ENCODE measurements around the gene FTO.

DNA sequence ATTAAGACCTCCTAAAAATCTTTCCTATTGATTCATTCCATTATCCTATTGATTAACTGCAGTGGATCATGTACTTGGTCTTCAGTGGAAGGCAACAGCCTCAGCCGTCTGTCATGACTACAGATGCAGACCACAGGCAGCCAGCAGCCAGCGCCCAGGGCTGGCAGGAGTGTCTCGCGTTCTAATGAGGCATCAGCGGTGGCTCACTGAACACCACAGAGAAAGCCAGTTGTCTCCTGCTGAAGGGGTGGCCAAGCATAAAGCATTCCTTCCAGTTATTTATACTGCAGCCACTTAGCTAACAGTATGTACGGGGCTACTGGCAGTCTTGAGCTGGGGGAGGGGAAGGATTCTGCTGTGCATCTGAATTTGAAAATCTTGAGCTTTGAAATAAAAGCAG lies 368.3 kb downstream of the FTO start:
- TF ChIP-seq TCF12 (IDR thresholded peaks at IDR 0.05; ENCODE audit: low read depth, low read length) (no peak), TAF7 (optimal IDR thresholded peaks at IDR 0.05; ENCODE audit: borderline replicate concordance, low read depth, low read length) (no peak), POLR2A (IDR thresholded peaks at IDR 0.05; ENCODE audit: control extremely low read depth in 1 of 2, low read depth in 2 of 2, low read length in 2 of 2) (no peak), FOSL1 (IDR thresholded peaks at IDR 0.05; ENCODE audit: insufficient read depth, low read depth, low read length) (no peak)

Data from H1 (cell line).